GM12801 (cell line): Measurements from ENCODE around the gene CLPTM1L.

Experiments
- TF ChIP-seq, protein P1 (sequence below): IDR thresholded peaks from one replicate; pipeline ENCODE4 v1.5.1; 2011; ENCODE audit warnings: control low read depth; ENCODE audit not compliant: insufficient read length; ENCODE audit errors: extremely low read depth

CLPTM1L gene

DNA sequence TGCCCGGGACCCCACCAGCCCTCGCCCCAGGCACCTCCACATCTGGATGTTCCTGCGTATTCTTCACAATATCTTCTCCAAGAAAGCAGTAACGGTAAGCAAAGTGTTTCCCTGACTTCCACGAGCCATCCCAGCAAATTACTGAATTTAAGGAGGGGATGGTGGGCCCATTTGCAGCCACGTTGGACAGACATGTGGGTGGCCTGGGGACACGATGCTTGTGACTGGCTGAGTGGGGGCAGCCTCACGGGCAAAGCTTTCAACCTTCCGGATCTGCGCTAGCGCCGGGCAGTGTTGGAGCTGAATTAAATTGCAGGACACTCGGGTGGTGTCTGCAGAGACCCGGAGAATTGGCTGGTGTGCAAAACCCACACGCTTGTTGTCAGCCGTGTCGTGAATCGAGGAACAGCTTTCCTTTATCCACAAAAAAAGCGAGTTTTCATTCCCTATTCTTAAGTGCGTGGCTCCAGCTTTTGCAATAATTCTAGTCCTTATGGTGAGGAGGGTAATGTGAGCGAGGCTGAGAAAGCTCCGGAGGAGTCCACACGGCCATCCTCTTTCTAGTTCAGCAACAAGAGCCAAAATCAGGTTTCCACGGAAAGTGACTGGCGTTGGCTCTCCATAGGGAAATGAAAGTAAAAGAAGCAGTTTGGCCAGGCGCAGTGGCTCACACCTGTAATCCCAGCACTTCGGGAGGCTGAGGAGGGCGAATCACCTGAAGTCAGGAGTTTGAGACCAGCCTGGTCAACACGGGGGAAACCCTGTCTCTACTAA, 17.5 kb upstream of the CLPTM1L start:
- TF ChIP-seq, protein P1, sequence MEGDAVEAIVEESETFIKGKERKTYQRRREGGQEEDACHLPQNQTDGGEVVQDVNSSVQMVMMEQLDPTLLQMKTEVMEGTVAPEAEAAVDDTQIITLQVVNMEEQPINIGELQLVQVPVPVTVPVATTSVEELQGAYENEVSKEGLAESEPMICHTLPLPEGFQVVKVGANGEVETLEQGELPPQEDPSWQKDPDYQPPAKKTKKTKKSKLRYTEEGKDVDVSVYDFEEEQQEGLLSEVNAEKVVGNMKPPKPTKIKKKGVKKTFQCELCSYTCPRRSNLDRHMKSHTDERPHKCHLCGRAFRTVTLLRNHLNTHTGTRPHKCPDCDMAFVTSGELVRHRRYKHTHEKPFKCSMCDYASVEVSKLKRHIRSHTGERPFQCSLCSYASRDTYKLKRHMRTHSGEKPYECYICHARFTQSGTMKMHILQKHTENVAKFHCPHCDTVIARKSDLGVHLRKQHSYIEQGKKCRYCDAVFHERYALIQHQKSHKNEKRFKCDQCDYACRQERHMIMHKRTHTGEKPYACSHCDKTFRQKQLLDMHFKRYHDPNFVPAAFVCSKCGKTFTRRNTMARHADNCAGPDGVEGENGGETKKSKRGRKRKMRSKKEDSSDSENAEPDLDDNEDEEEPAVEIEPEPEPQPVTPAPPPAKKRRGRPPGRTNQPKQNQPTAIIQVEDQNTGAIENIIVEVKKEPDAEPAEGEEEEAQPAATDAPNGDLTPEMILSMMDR = no peak

DNA sequence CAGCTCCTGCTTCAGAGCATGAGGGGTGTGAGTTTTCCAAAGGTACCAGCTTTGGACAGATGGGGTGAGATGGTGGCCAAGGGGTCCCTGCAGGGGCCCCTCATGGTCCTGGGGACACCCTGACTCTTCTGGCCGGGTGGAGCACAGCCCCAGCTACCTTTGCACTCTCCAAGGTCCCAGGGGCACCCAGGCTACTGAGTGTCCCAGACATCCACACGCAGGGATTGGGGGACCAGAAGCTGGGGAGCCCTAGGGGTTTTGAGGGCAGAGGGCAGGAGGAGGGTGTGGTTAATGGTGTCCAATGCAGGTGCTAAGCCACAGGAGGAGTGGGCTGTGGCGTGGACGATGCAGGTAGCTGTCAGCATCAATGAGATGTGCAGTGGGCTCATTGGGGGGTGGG, 16.0 kb upstream of the CLPTM1L start:
- TF ChIP-seq, protein P1 = no peak

DNA sequence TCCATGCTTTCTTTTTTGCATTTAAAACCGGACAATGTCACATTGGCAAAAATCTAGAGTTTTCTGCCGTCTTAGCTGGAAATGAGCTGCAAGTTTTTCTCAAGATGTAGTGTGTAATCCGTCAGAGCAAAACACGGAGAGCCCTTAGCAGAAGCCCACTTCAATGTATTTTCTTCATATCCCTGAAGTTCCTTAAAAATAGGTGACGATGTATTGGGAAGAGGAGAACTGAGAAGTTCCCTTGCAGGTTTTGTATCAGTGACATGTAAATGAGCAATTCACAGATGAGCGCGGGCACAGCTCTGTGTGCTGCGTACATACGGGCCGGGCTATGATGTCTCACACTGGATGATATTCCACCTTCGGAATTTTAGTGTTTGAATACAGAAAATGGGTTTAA, 14.8 kb upstream of the CLPTM1L start:
- TF ChIP-seq, protein P1 = no peak

DNA sequence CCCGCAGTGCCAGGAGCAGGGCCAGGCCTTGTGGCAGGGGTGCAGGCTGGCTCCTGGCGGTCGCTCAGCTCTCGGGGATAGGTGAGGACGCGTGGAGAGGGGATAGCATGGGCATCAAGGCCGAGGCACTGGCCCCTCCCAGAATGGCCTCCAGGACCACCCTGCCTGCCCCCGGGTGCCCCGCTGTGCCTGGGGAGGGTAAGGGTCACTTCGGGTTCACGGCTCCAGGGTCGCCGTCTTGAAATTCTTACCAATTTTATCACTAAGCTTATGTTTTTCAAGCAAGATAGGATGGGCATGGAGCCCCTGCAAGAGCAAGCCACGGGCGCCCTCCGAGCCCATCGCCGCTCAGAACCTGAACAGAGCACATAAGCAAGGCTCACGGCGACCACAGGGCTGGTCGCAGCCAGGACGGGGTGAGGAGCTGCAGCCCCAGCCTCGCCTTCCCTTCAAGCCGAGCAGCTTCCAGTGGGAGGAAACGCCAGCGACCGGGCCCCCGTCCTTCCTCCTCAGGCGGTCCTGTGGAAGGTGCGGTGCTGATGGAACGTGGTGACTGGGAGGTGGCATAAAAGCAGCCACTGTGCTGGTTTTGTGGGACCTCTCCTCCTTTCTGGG, 14.2 kb upstream of the CLPTM1L start:
- TF ChIP-seq, protein P1 = no peak

DNA sequence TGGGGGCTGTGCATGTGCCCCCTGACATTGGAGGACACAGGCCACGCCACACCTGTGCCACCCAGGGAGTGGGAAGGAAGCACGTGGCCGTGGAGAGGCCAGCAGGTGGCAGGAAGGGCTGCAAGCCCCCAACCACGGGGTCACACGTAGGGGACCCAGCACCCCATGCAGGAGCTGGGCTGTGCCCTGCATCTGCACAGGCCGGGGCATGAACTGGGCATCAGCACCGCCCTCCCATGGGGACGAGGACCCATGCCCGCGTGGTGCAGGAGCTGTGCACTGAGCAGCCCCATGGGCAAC, 13.8 kb upstream of the CLPTM1L start:
- TF ChIP-seq, protein P1 = no peak

DNA sequence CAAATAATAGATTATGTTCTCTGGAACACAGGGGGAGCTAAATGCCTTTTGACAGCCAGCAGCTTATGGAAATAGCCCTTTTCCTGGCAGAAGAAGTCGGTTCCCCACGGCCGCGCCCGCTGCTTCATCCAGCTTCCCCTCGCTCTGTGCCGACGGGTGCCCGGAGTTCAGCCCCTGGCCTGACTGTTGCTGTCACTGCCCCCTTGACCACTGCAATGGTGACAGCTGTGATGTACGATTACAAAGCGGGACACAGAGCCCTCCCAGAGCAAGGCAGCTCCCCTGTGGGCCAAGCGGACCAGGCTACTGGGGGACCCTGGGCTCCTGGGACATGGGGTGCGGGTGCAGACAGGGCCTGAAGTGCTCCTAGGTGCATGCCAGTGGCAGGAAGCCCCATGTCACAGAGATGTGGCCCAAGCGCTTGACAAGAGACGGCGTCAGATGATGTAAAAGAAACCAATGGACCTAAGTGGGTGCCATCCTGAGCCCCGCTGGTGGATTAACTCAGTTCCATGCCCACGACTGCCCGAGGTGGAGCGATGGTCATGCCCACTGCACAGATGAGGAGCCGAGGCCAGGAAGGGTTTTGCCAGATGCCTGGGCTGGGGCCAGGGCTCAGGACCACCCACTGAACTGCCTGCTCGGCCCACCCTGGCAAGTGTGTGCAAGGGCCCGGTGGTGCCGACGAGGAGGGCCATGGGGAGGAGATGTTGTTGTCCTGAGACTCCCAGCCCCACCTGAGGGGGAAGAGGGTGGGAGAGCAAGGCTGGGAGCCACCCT, 13.2 kb upstream of the CLPTM1L start:
- TF ChIP-seq, protein P1 = no peak

DNA sequence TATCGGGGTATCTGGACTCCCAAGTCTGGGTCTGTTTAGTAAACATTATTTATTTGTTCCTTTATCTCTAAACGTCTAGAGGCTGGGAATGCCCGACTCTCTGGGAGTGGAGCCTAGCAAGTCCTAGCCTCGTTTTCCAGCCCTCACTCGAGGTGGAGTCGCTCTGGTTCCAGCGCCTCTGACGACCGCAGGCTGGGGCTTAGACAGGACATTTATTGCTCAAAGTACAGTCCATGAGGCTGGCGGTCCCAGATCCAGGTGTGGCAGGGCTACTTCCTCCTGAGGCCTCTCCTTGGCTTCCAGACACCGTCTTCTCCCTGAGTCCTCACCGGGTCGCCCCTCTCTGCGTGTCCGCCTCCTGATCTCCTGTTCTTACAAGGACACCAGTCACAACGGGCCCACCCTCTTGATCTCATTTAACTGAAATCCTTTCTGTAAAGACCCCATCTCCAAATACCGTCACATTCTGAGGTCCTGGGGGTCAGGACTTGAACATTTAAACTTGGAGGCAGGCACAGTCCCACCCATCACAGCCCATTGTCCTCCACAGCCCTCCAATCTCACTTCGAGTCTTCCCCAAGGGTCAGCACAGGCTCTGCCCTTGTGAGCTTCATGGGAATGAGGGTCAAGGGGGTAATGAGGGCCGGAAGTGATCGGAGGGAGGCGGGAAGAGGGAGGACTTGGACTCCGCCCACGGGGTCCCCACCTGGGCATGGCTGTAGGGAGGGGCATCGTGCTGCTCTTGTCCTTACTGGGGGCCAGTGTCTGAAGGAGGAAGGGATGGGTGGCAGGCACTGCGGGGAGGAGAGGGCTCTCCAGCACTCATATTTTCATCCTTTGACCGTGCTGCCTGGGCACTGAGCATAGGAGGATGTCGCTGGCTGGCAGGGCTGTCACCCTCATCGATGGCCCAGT, 12.2 kb upstream of the CLPTM1L start:
- TF ChIP-seq, protein P1 = no peak
